ENCODE measurements around the gene TCF15.
"Not testable (repeated sequence)": the region's sequence is repeated elsewhere in the genome, so short reads cannot be mapped to it uniquely, and the experiment has no call there.

Gene TCF15

GRCh38 chr20:647479-648019 is 37.4 kb upstream of the TCF15 start:
- peaks cover 3% of the 10 kb centered on the region; the same call in 1 of the 2 replicates for H3K4me1 ChIP-seq
- in situ Hi-C loops (cut with MboI; ENCODE audit: low sequenced_read_pairs): loop anchor here (5.0 kb wide), 1 partner anchor 90 kb away; no protein-coding TSS in a partner anchor
- peaks cover 3% of the 10 kb centered on the region; the same call in 1 of the 2 replicates for H3K9me3 ChIP-seq
- H3K36me3 ChIP-seq (replicated peaks): peaks cover 34% of the 10 kb centered on the region
- no peak for DNase-seq (ENCODE audit: low spot score in 2 of 2)
- no peaks in the 10 kb centered on the region for H3K27me3 ChIP-seq (ENCODE audit: low read depth)
- H3K4me3 ChIP-seq: no peak overlapping the region

- Histone ChIP-seq H3K4me3 (no peak overlapping the region), H3K27me3 (ENCODE audit: low read depth) (no peaks in the 10 kb centered on the region), H3K36me3 (replicated peaks) (peaks cover 34% of the 10 kb centered on the region), H3K4me1 (peaks cover 2% of the 10 kb centered on the region; the same call in 1 of the 2 replicates), H3K9me3 (peaks cover 3% of the 10 kb centered on the region; the same call in 1 of the 2 replicates)
- in situ Hi-C loops (cut with MboI; ENCODE audit: low sequenced_read_pairs): loop anchor here (5.0 kb wide), 1 partner anchor 90 kb away; no protein-coding TSS in a partner anchor
- no peak for DNase-seq (ENCODE audit: low spot score in 2 of 2)
Measured at GRCh38 chr20:646868-647233, 36.7 kb upstream of the TCF15 start.

GRCh38 chr20:646107-646867 is 36.2 kb upstream of the TCF15 start:
- H3K4me3 ChIP-seq: no peak overlapping the region

GRCh38 chr20:645318-646106 is 35.4 kb upstream of the TCF15 start:
- Histone ChIP-seq H3K36me3 (replicated peaks) (peaks cover 27% of the 10 kb centered on the region), H3K9me3 (peaks cover 3% of the 10 kb centered on the region; the same call in 1 of the 2 replicates), H3K4me3 (no peak overlapping the region), H3K27me3 (ENCODE audit: low read depth) (no peaks in the 10 kb centered on the region), H3K4me1 (no peaks in the 10 kb centered on the region)
- DNase-seq (ENCODE audit: low spot score in 2 of 2): peak; percentile 76 to 86
- in situ Hi-C loops (cut with MboI; ENCODE audit: low sequenced_read_pairs): loop anchor here (5.0 kb wide), 1 partner anchor 88 kb away; no protein-coding TSS in a partner anchor

More at GRCh38 chr20:646107-646867, 36.2 kb upstream of the TCF15 start:
- Histone ChIP-seq H3K36me3 (replicated peaks) (peaks cover 34% of the 10 kb centered on the region), H3K4me1 (no peaks in the 10 kb centered on the region), H3K9me3 (peaks cover 3% of the 10 kb centered on the region; the same call in 1 of the 2 replicates), H3K27me3 (ENCODE audit: low read depth) (no peaks in the 10 kb centered on the region)
- in situ Hi-C loops (cut with MboI; ENCODE audit: low sequenced_read_pairs): loop anchor here (5.0 kb wide), 1 partner anchor 89 kb away; no protein-coding TSS in a partner anchor
- no peak for DNase-seq (ENCODE audit: low spot score in 2 of 2)

- Histone ChIP-seq H3K9me3 (peaks cover 3% of the 10 kb centered on the region; the same call in 1 of the 2 replicates), H3K4me1 (no peaks in the 10 kb centered on the region), H3K4me3 (no peak overlapping the region), H3K27me3 (ENCODE audit: low read depth) (no peaks in the 10 kb centered on the region), H3K36me3 (replicated peaks) (peaks cover 22% of the 10 kb centered on the region)
- no peak for DNase-seq (ENCODE audit: low spot score in 2 of 2)
- in situ Hi-C loops (cut with MboI; ENCODE audit: low sequenced_read_pairs): loop anchor here (5.0 kb wide), 1 partner anchor 88 kb away; no protein-coding TSS in a partner anchor
Measured at GRCh38 chr20:644692-645317, 34.7 kb upstream of the TCF15 start.

- DNase-seq (ENCODE audit: low spot score in 2 of 2): no peak
- in situ Hi-C loops (cut with MboI; ENCODE audit: low sequenced_read_pairs): no loop called here
- Histone ChIP-seq H3K4me3 (no peak overlapping the region), H3K9me3 (no peaks in the 10 kb centered on the region), H3K4me1 (no peaks in the 10 kb centered on the region), H3K27me3 (ENCODE audit: low read depth) (no peaks in the 10 kb centered on the region), H3K36me3 (replicated peaks) (peaks cover 5% of the 10 kb centered on the region)
Measured at GRCh38 chr20:642398-643174, 32.5 kb upstream of the TCF15 start.

- H3K27me3 ChIP-seq (ENCODE audit: low read depth); H3K9me3 ChIP-seq; DNase-seq (ENCODE audit: low spot score in 2 of 2); in situ Hi-C loops (cut with MboI; ENCODE audit: low sequenced_read_pairs); H3K36me3 ChIP-seq (replicated peaks); H3K4me1 ChIP-seq; H3K4me3 ChIP-seq: not testable (repeated sequence)
Measured at GRCh38 chr20:642013-642397, 31.9 kb upstream of the TCF15 start.

GRCh38 chr20:641516-641875 is 31.4 kb upstream of the TCF15 start:
- DNase-seq (ENCODE audit: low spot score in 2 of 2): peak in 1 of 2 experiments; percentile 56
- in situ Hi-C loops (cut with MboI; ENCODE audit: low sequenced_read_pairs): no loop called here
- Histone ChIP-seq H3K9me3 (no peaks in the 10 kb centered on the region), H3K27me3 (ENCODE audit: low read depth) (no peaks in the 10 kb centered on the region), H3K36me3 (replicated peaks) (no peaks in the 10 kb centered on the region), H3K4me3 (no peak overlapping the region), H3K4me1 (no peaks in the 10 kb centered on the region)

- Histone ChIP-seq H3K4me1 (no peaks in the 10 kb centered on the region), H3K27me3 (ENCODE audit: low read depth) (no peaks in the 10 kb centered on the region), H3K36me3 (replicated peaks) (no peaks in the 10 kb centered on the region), H3K9me3 (no peaks in the 10 kb centered on the region), H3K4me3 (no peak overlapping the region)
- in situ Hi-C loops (cut with MboI; ENCODE audit: low sequenced_read_pairs): no loop called here
- DNase-seq (ENCODE audit: low spot score in 2 of 2): no peak
Measured at GRCh38 chr20:640674-641515, 30.8 kb upstream of the TCF15 start.

GRCh38 chr20:638579-638978 is 28.5 kb upstream of the TCF15 start:
- in situ Hi-C loops (cut with MboI; ENCODE audit: low sequenced_read_pairs): no loop called here
- no peaks in the 10 kb centered on the region for H3K27me3 ChIP-seq (ENCODE audit: low read depth)
- H3K4me1 ChIP-seq: no peaks in the 10 kb centered on the region
- DNase-seq (ENCODE audit: low spot score in 2 of 2): no peak
- no peak overlapping the region for H3K4me3 ChIP-seq
- H3K36me3 ChIP-seq (replicated peaks): no peaks in the 10 kb centered on the region
- H3K9me3 ChIP-seq: no peaks in the 10 kb centered on the region

GRCh38 chr20:637559-637958 is 27.4 kb upstream of the TCF15 start:
- H3K4me1 ChIP-seq: no peaks in the 10 kb centered on the region
- no peaks in the 10 kb centered on the region for H3K36me3 ChIP-seq (replicated peaks)
- in situ Hi-C loops (cut with MboI; ENCODE audit: low sequenced_read_pairs): no loop called here
- no peaks in the 10 kb centered on the region for H3K9me3 ChIP-seq
- no peak for DNase-seq (ENCODE audit: low spot score in 2 of 2)
- H3K4me3 ChIP-seq: no peak overlapping the region
- H3K27me3 ChIP-seq (ENCODE audit: low read depth): 0 out of 2 replicates have a peak, but pooled peaks cover under 1% of the 10 kb centered on the region

GRCh38 chr20:635893-636338 is 25.8 kb upstream of the TCF15 start:
- in situ Hi-C loops (cut with MboI; ENCODE audit: low sequenced_read_pairs): no loop called here
- Histone ChIP-seq H3K4me1 (no peaks in the 10 kb centered on the region), H3K27me3 (ENCODE audit: low read depth) (0 out of 2 replicates have a peak, but pooled peaks cover 4% of the 10 kb centered on the region), H3K4me3 (no peak overlapping the region), H3K9me3 (no peaks in the 10 kb centered on the region), H3K36me3 (replicated peaks) (no peaks in the 10 kb centered on the region)
- no peak for DNase-seq (ENCODE audit: low spot score in 2 of 2)

Data from HAP-1 (cell line).